Effector CD8-positive, alpha-beta T cell (primary cell): Measurements from ENCODE around the gene RAP2A.

Source experiments
- DNase-seq: peaks from one replicate; lab custom pipeline; 2025; lab: John Stamatoyannopoulos, UW

Gene RAP2A

DNA sequence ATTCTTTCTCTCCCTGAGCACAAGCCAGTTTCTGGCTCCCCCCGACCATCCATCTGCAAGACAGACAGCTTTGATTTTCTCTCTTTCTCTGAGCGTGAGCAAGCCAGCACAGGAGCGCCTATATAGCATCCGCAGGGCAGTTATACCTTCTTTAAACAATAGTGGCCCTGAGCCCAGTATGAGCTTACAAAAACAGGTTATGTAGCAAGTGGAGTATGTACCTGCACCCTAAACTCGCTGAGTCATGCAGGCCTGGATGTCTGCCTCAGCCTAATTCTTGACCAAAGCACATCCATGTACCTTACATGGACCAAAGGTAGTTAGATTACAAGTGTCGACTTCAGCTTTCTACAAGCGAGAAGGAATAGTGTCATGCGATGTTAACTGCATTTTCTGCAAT lies 61.7 kb downstream of the RAP2A start:
- no peak for DNase-seq

- DNase-seq: no peak
These were observed 62.5 kb downstream of the RAP2A start for GRCh38 chr13:97496511-97496910.

DNA sequence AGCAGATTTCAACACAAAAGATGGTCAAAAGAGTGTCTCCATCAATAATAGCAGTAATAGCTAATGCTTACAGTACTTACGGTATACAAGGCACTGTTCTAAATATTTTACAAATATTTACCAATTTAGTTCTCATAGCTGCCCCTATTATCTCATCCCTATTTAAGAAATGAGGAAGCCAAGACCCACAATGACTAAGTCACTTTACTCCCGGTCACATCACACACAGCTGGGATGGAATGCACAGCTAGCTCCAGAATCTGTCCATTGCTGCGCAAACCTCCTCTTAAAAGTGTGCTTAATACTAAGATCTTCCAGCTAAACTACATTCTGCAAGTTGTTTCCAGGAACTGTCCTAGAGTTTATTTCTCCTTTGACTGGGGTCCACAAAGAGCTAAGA lies 63.4 kb downstream of the RAP2A start:
- DNase-seq: no peak

DNA sequence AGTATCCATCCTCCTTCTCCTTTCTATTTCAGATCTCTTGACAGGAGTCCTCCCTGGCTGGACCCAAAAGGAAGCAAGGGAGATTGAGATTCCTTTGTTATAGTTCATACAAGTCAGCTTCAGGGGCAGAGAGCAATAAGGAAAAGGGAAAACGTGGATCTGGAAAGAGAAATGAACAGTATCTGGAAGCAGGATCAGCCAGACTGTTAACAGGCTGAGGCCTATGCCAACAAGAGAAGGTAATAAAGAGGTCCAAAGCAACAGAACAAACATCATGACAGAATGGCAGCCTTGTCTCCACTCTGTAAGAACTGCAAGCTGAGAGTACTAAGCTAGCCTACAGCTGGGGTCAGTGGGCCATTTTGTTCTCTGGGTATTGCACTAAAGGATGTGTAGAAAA lies 64.5 kb downstream of the RAP2A start:
- no peak for DNase-seq

DNA sequence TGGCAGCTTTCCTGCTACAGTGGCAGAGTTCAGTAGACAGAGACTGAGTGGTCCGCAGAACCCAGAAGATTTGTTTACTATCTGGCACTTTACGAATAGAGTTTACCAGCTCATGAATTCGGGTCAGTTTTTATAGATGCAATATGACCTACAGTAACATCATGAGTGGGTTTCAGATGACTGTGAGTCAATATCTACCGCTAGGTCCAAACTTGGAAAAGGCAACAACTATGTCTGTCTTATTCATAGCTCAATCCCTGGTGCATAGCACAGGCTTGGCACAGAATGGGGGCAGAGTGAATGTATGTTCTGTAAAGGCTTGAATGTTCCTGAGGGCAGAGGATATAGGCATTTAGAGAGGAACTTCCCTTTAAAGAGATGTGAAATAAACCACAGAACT lies 65.2 kb downstream of the RAP2A start:
- DNase-seq: no peak

DNA sequence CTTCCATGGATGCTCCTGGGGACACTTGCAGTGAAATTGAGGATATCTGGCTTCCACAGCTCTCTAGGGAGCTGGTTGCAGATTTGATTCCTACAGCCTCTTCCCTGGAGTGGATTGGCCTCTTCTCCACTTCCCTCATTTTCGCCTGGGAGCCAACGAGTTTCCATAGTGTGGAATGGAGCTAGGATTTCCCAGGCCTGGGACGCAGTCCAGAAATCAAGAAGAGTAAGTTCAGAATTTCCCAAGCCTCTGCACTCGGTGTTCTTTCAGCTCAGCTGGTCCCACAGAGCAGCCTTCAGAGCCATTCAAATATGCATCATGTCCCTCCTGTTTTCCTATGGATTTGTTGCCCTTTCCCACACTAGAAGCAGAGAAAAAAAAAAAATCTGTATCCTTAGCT lies 68.2 kb downstream of the RAP2A start:
- DNase-seq: no peak

- DNase-seq: no peak
These were observed 68.7 kb downstream of the RAP2A start for GRCh38 chr13:97502706-97503105.

- DNase-seq: no peak
These were observed 71.0 kb downstream of the RAP2A start for GRCh38 chr13:97505017-97505416.

DNA sequence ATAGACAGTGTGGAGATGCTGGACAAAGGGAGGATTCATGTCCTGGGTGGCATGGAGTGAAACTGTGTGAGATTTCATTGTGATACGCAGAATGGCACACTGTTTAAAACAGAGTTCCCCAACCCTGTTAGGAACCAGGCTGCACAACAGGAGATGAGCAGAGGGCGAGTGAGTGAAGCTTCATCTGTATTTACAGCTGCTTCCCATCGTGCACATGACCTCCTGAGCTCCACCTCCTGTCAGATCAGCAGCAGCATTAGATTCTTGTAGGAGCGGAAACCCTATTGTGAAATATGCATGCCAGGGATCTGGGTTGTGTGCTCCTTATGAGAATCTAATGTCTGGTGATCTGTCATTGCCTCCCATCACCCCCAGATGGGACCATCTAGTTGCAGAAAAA lies 72.5 kb downstream of the RAP2A start:
- no peak for DNase-seq

DNA sequence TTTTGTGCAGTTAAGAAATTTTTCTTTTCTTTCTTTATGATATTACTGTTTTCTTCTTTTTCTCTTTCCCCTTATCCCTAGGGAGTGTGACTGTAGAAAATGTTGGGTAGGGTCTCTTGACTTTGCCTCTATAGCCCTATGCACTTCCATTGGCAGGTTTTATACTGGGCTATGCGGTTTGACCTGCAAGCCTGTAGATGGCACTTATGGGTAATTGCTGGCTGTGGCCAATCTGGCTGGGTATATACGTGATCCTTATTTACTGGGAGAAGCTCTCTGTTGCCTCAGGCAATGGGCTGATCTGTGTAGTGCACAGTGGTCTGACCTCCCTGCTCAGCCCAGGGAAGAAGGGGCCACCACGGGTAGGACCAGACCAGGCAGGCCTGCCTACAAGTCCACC lies 78.8 kb downstream of the RAP2A start:
- no peak for DNase-seq

DNA sequence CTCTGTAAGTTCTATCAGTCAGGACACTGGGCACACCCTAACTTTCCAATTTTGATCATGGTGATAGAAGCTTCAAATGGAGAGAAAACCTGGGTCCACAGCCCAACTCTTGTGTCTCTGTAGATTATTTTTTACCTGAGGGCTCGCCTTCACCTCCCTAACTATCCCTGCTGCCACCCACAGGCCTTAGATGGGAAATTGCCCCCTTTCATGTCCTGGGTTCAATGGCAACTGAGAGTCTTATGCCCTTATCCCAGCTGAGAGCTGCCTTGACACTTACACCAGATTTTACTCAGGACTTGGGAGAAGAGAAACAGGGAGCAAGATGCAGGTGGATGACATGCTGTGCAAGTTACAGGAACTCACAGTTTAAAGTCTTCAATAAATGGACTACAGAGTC lies 81.7 kb downstream of the RAP2A start:
- no peak for DNase-seq

- no peak for DNase-seq
These were observed 84.0 kb downstream of the RAP2A start for GRCh38 chr13:97517967-97518366.
